ENCODE data around the gene ACER1. TPM values are rescaled to one million over a fixed set of nuclear protein-coding genes. Genes with fewer than 3 reads are reported as not detected.
A peak's percentile ranks its signal among the peaks of the same experiment; 100 is the strongest.

The ACER1 gene
- total and polyA plus RNA-seq, 2 of the 13 experiments (the other 11 are each of a cell fraction or from before 2014, with no cell fraction given), result not detected

DNA sequence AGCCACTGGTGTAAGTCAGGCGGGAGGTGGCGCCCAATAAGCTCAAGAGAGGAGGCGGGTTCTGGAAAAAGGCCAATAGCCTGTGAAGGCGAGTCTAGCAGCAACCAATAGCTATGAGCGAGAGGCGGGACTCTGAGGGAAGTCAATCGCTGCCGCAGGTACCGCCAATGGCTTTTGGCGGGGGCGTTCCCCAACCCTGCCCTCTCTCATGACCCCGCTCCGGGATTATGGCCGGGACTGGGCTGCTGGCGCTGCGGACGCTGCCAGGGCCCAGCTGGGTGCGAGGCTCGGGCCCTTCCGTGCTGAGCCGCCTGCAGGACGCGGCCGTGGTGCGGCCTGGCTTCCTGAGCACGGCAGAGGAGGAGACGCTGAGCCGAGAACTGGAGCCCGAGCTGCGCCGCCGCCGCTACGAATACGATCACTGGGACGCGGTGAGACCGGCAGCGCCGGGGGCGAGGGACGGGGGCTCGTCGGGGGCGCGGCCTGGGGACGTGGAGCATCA, 39.2 kb upstream of the ACER1 start, which contains the start of gene ALKBH7 (continued):
- TF ChIP-seq, protein P1, sequence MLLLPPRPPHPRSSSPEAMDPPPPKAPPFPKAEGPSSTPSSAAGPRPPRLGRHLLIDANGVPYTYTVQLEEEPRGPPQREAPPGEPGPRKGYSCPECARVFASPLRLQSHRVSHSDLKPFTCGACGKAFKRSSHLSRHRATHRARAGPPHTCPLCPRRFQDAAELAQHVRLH (CRISPR knock-in tag; IDR thresholded peaks at IDR 0.05; ENCODE audit: borderline replicate concordance, low read depth), result peak; percentile 13; the same call in 1 of the 2 replicates
- TF ChIP-seq CREB1 (IDR thresholded peaks at IDR 0.05) (peak; percentile 71; the same call in 1 of the 2 replicates), CREB1 (CRISPR knock-in tag; IDR thresholded peaks at IDR 0.05) (no peak), RFX1 (IDR thresholded peaks at IDR 0.05) (no peak; the same call in 1 of the 2 replicates), PHF21A (CRISPR knock-in tag; IDR thresholded peaks at IDR 0.05) (peak; percentile 59), BORCS8-MEF2B (CRISPR knock-in tag; IDR thresholded peaks at IDR 0.05) (peak; percentile 94), ZNF83 (CRISPR knock-in tag; IDR thresholded peaks at IDR 0.05; ENCODE audit: borderline replicate concordance) (0 out of 2 replicates have a peak, but pooled peaks have one; percentile 57), ZNF598 (CRISPR knock-in tag; IDR thresholded peaks at IDR 0.05; ENCODE audit: borderline replicate concordance) (0 out of 2 replicates have a peak, but pooled peaks have one; percentile 14), TSC22D2 (CRISPR knock-in tag; IDR thresholded peaks at IDR 0.05; ENCODE audit: borderline replicate concordance) (no peak), KLF13 (CRISPR knock-in tag; IDR thresholded peaks at IDR 0.05) (0 out of 2 replicates have a peak, but pooled peaks have one; percentile 61), TAF15 (IDR thresholded peaks at IDR 0.05; ENCODE audit: low read depth, low read length, poor library complexity, severe bottlenecking) (no peak), ZNF746 (CRISPR knock-in tag; IDR thresholded peaks at IDR 0.05) (no peak), ZNF207 (IDR thresholded peaks at IDR 0.05; ENCODE audit: borderline replicate concordance) (no peak), ZFP41 (CRISPR knock-in tag; IDR thresholded peaks at IDR 0.05; ENCODE audit: borderline replicate concordance) (no peak), ZFYVE20 (CRISPR knock-in tag; IDR thresholded peaks at IDR 0.05; ENCODE audit: borderline replicate concordance, low read depth) (no peak), ZNF329 (CRISPR knock-in tag; IDR thresholded peaks at IDR 0.05; ENCODE audit: low read depth) (no peak), ZNF143 (CRISPR knock-in tag; IDR thresholded peaks at IDR 0.05) (0 out of 2 replicates have a peak, but pooled peaks have one; percentile 27), MBD4 (IDR thresholded peaks at IDR 0.05; ENCODE audit: borderline replicate concordance, low read length) (no peak), SKI (IDR thresholded peaks at IDR 0.05; ENCODE audit: partially characterized antibody) (no peak), NFATC3 (CRISPR knock-in tag; IDR thresholded peaks at IDR 0.05) (no peak), AGO1 (IDR thresholded peaks at IDR 0.05; ENCODE audit: low read depth, low read length, poor library complexity, severe bottlenecking) (no peak), MIER3 (CRISPR knock-in tag; IDR thresholded peaks at IDR 0.05; ENCODE audit: borderline replicate concordance) (no peak), ZNF34 (CRISPR knock-in tag; IDR thresholded peaks at IDR 0.05; ENCODE audit: borderline replicate concordance) (no peak), PAF1 (CRISPR knock-in tag; IDR thresholded peaks at IDR 0.05) (no peak), RBM39 (IDR thresholded peaks at IDR 0.05; ENCODE audit: low read depth, low read length, poor library complexity, severe bottlenecking) (peak; percentile 93)
- TF ChIP-seq, protein P2, sequence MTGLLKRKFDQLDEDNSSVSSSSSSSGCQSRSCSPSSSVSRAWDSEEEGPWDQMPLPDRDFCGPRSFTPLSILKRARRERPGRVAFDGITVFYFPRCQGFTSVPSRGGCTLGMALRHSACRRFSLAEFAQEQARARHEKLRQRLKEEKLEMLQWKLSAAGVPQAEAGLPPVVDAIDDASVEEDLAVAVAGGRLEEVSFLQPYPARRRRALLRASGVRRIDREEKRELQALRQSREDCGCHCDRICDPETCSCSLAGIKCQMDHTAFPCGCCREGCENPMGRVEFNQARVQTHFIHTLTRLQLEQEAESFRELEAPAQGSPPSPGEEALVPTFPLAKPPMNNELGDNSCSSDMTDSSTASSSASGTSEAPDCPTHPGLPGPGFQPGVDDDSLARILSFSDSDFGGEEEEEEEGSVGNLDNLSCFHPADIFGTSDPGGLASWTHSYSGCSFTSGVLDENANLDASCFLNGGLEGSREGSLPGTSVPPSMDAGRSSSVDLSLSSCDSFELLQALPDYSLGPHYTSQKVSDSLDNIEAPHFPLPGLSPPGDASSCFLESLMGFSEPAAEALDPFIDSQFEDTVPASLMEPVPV (CRISPR knock-in tag; IDR thresholded peaks at IDR 0.05), result peak; percentile 79; the same call in 1 of the 2 replicates
- TF ChIP-seq, protein P3, sequence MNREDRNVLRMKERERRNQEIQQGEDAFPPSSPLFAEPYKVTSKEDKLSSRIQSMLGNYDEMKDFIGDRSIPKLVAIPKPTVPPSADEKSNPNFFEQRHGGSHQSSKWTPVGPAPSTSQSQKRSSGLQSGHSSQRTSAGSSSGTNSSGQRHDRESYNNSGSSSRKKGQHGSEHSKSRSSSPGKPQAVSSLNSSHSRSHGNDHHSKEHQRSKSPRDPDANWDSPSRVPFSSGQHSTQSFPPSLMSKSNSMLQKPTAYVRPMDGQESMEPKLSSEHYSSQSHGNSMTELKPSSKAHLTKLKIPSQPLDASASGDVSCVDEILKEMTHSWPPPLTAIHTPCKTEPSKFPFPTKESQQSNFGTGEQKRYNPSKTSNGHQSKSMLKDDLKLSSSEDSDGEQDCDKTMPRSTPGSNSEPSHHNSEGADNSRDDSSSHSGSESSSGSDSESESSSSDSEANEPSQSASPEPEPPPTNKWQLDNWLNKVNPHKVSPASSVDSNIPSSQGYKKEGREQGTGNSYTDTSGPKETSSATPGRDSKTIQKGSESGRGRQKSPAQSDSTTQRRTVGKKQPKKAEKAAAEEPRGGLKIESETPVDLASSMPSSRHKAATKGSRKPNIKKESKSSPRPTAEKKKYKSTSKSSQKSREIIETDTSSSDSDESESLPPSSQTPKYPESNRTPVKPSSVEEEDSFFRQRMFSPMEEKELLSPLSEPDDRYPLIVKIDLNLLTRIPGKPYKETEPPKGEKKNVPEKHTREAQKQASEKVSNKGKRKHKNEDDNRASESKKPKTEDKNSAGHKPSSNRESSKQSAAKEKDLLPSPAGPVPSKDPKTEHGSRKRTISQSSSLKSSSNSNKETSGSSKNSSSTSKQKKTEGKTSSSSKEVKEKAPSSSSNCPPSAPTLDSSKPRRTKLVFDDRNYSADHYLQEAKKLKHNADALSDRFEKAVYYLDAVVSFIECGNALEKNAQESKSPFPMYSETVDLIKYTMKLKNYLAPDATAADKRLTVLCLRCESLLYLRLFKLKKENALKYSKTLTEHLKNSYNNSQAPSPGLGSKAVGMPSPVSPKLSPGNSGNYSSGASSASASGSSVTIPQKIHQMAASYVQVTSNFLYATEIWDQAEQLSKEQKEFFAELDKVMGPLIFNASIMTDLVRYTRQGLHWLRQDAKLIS (CRISPR knock-in tag; IDR thresholded peaks at IDR 0.05), result no peak
